Endodermal cell (in vitro differentiated cells): ENCODE results near the gene CLEC11A. TPM values are rescaled to one million over a fixed set of nuclear protein-coding genes. Genes with fewer than 3 reads are reported as not detected.
A peak's percentile ranks its signal among the peaks of the same experiment; 100 is the strongest.

ENCODE experiments used
- DNase-seq: peaks from one replicate; pipeline ENCODE4 v3.0.0-alpha.2; 2017
- H3K27ac ChIP-seq: 2 replicates; pipeline ENCODE4 v1.5.1; 2013; ENCODE audit warnings: mild to moderate bottlenecking, low read depth, low read length, moderate library complexity
- H3K27me3 ChIP-seq: 2 replicates; pipeline ENCODE4 v1.6.1; 2013; ENCODE audit warnings: mild to moderate bottlenecking, low read length, moderate library complexity; ENCODE audit not compliant: insufficient read depth, control insufficient read depth, poor library complexity, severe bottlenecking
- H3K36me3 ChIP-seq: 2 replicates; pipeline ENCODE4 v1.7.0; 2013; ENCODE audit warnings: mild to moderate bottlenecking, low read length, moderate library complexity; ENCODE audit not compliant: control insufficient read depth, insufficient read depth
- H3K4me1 ChIP-seq: one replicate; pipeline ENCODE4 v1.7.0; 2013; ENCODE audit warnings: low read length; ENCODE audit not compliant: control insufficient read depth, insufficient read depth
- H3K4me3 ChIP-seq: 2 replicates; pipeline ENCODE4 v1.5.1; 2013; ENCODE audit warnings: mild to moderate bottlenecking, low read length, moderate library complexity
- H3K9ac ChIP-seq: 2 replicates; pipeline ENCODE4 v1.6.1; 2013; ENCODE audit warnings: mild to moderate bottlenecking, low read length, moderate library complexity; ENCODE audit not compliant: poor library complexity, severe bottlenecking; ENCODE audit errors: extremely low read depth
- H3K9me3 ChIP-seq: 2 replicates; pipeline ENCODE4 v1.6.1; 2013; ENCODE audit warnings: mild to moderate bottlenecking, low read length, moderate library complexity; ENCODE audit not compliant: control insufficient read depth
- H3K27ac Mint-ChIP-seq: 2 replicates; pipeline ENCODE4 v1.8.0; 2020; ENCODE audit warnings: mixed read lengths
- H3K27me3 Mint-ChIP-seq: 2 replicates; pipeline ENCODE4 v1.8.0; 2021; ENCODE audit warnings: mild to moderate bottlenecking, mixed read lengths; ENCODE audit not compliant: insufficient read depth
- H3K36me3 Mint-ChIP-seq: 2 replicates; pipeline ENCODE4 v1.8.0; 2020; ENCODE audit warnings: low read depth, mixed read lengths
- H3K4me1 Mint-ChIP-seq: 2 replicates; pipeline ENCODE4 v1.8.0; 2020; ENCODE audit warnings: mixed read lengths
- H3K4me3 Mint-ChIP-seq: 2 replicates; pipeline ENCODE4 v1.8.0; 2020; ENCODE audit warnings: mild to moderate bottlenecking, moderate library complexity, mixed read lengths
- H3K9me3 Mint-ChIP-seq: 2 replicates; pipeline ENCODE4 v1.8.0; 2020; ENCODE audit warnings: mild to moderate bottlenecking, mixed read lengths
- CTCF ChIP-seq: fragments of 200-600 bp; sonication (generic); conservative IDR thresholded peaks from 2 replicates; pipeline ENCODE4 v1.5.0; 2021; ENCODE audit warnings: antibody characterized with exemption, mild to moderate bottlenecking
- WGBS, 2 experiments: methylation state at CpG; one replicate each; pipeline versions ENCODE4 v1.1.5 to v1.1.7; 2013; ENCODE audit warnings: missing lambda C conversion rate in 2 of 2, mixed read lengths in 1 of 2; ENCODE audit not compliant: insufficient coverage in 1 of 2, insufficient read length in 1 of 2; 5-methylcytosine and 5-hydroxymethylcytosine counted together
- total RNA-seq, 2 donors: library from RNA; stranded (reverse); fragmentation: NEBNext Ultra II Directional in 1 of 2; extraction: Animal tissue kit (Norgen Biotek cat#: 25700) in 1 of 2; gene quantifications; 2 replicates in 1 of 2; 3 replicates in 1 of 2; pipeline ENCODE4 v1.2.1, GENCODE V29; 2021

The CLEC11A gene
- total RNA-seq, 2 donors from 2014 or later, result 4.0 to 6.2 TPM

GRCh38 chr19:50702871-50703829, 20.0 kb upstream of the CLEC11A start:
- peak; percentile 65 for DNase-seq
- Histone ChIP-seq H3K4me3 (no peak overlapping the region), H3K9ac (no peak overlapping the region), H3K9me3 (no peaks in the 10 kb centered on the region), H3K27ac (no peak overlapping the region), H3K36me3 (no peaks in the 10 kb centered on the region), H3K27me3 (peaks cover 21% of the 10 kb centered on the region), H3K4me1 (no peaks in the 10 kb centered on the region)
- no peak for TF ChIP-seq CTCF
- Mint-ChIP-seq H3K27ac (no peak overlapping the region), H3K36me3 (no peaks in the 10 kb centered on the region), H3K4me3 (no peak overlapping the region), H3K27me3 (peaks cover 71% of the 10 kb centered on the region), H3K4me1 (no peaks in the 10 kb centered on the region), H3K9me3 (no peaks in the 10 kb centered on the region)
- 88 to 89% methylated on average over 15 to 47 of the region's 47 CpGs for WGBS, 2 experiments

GRCh38 chr19:50703915-50704796, 19.0 kb upstream of the CLEC11A start:
- no peak overlapping the region for H3K27ac Mint-ChIP-seq
- no peaks in the 10 kb centered on the region for H3K36me3 Mint-ChIP-seq
- H3K36me3 ChIP-seq, result no peaks in the 10 kb centered on the region
- peaks cover 11% of the 10 kb centered on the region for H3K27me3 ChIP-seq
- H3K27ac ChIP-seq, result no peak overlapping the region
- no peaks in the 10 kb centered on the region for H3K9me3 Mint-ChIP-seq
- DNase-seq, result peak; percentile 83
- H3K4me3 Mint-ChIP-seq, result no peak overlapping the region
- peaks cover 4% of the 10 kb centered on the region for H3K9me3 ChIP-seq
- H3K4me1 ChIP-seq, result no peaks in the 10 kb centered on the region
- WGBS, 2 experiments, result 61 to 70% methylated on average over 15 to 20 of the region's 22 CpGs
- H3K27me3 Mint-ChIP-seq, result peaks cover 66% of the 10 kb centered on the region
- no peak overlapping the region for H3K4me3 ChIP-seq
- no peak overlapping the region for H3K9ac ChIP-seq
- no peaks in the 10 kb centered on the region for H3K4me1 Mint-ChIP-seq
- peak; percentile 73 for TF ChIP-seq CTCF

GRCh38 chr19:50705422-50706019, 17.6 kb upstream of the CLEC11A start:
- WGBS, 2 experiments, result 55 to 68% methylated on average over 7 to 9 of the region's 9 CpGs
- TF ChIP-seq CTCF, result peak; percentile 84
- H3K27me3 Mint-ChIP-seq, result peaks cover 68% of the 10 kb centered on the region
- no peaks in the 10 kb centered on the region for H3K4me1 Mint-ChIP-seq
- peaks cover under 1% of the 10 kb centered on the region for H3K27me3 ChIP-seq
- DNase-seq, result peak; percentile 86
- no peak overlapping the region for H3K27ac Mint-ChIP-seq
- H3K9me3 ChIP-seq, result peaks cover 4% of the 10 kb centered on the region
- H3K4me3 Mint-ChIP-seq, result no peak overlapping the region
- no peaks in the 10 kb centered on the region for H3K36me3 Mint-ChIP-seq
- H3K27ac ChIP-seq, result no peak overlapping the region
- no peaks in the 10 kb centered on the region for H3K36me3 ChIP-seq
- H3K9ac ChIP-seq, result no peak overlapping the region
- no peak overlapping the region for H3K4me3 ChIP-seq
- H3K9me3 Mint-ChIP-seq, result no peaks in the 10 kb centered on the region
- H3K4me1 ChIP-seq, result no peaks in the 10 kb centered on the region
